SK-N-SH treated with all-trans-retinoic acid at 6 μM for 48 hours (cell line): ENCODE measurements around the gene ZNF595.
"Not testable (repeated sequence)": the region's sequence is repeated elsewhere in the genome, so short reads cannot be mapped to it uniquely, and the experiment has no call there.

Source experiments
- ARNTL ChIP-seq: fragments of 450-650 bp; formaldehyde crosslinking; IDR thresholded peaks from 2 replicates; pipeline ENCODE4 v1.5.0; 2020; ENCODE audit warnings: low read depth, mild to moderate bottlenecking, moderate library complexity, borderline replicate concordance
- CSDC2 ChIP-seq: fragments of 250-450 bp; sonication (Bioruptor Pico); IDR thresholded peaks from 2 replicates; pipeline ENCODE4 v1.5.0; 2020; ENCODE audit warnings: mild to moderate bottlenecking, moderate library complexity
- ESRRG ChIP-seq: fragments of 250-450 bp; sonication (Bioruptor Pico); IDR thresholded peaks from 2 replicates; pipeline ENCODE4 v1.6.1; 2021; ENCODE audit warnings: mild to moderate bottlenecking
- GLIS3 ChIP-seq: fragments of 250-450 bp; sonication (Bioruptor Pico); IDR thresholded peaks from 2 replicates; pipeline ENCODE4 v1.5.0; 2020; ENCODE audit warnings: mild to moderate bottlenecking, moderate library complexity
- PPARA ChIP-seq: fragments of 250-450 bp; sonication (Bioruptor Pico); IDR thresholded peaks from 2 replicates; pipeline ENCODE4 v1.5.0; 2020; ENCODE audit warnings: mild to moderate bottlenecking, borderline replicate concordance
- RARB ChIP-seq: fragments of 250-450 bp; sonication (Bioruptor Pico); IDR thresholded peaks from 2 replicates; pipeline ENCODE4 v1.8.0; 2021; ENCODE audit warnings: mild to moderate bottlenecking, moderate library complexity
- TOX ChIP-seq: fragments of 250-450 bp; sonication (Bioruptor Pico); IDR thresholded peaks from 2 replicates; pipeline ENCODE4 v1.8.0; 2021; ENCODE audit warnings: mild to moderate bottlenecking, moderate library complexity, borderline replicate concordance
- ZC3H10 ChIP-seq: fragments of 250-450 bp; sonication (Bioruptor Pico); IDR thresholded peaks from 2 replicates; pipeline ENCODE4 v1.5.1; 2021; ENCODE audit warnings: mild to moderate bottlenecking, moderate library complexity
- ZNF70 ChIP-seq: fragments of 450-650 bp; formaldehyde crosslinking; IDR thresholded peaks from 2 replicates; pipeline ENCODE4 v1.5.0; 2020; ENCODE audit warnings: mild to moderate bottlenecking, moderate library complexity
- ZNF8 ChIP-seq: fragments of 450-650 bp; formaldehyde crosslinking; IDR thresholded peaks from 2 replicates; pipeline ENCODE4 v1.5.0; 2020; ENCODE audit warnings: mild to moderate bottlenecking, moderate library complexity
- TF ChIP-seq, protein P1 (sequence below): fragments of 250-450 bp; sonication (Bioruptor Pico); IDR thresholded peaks from 2 replicates; pipeline ENCODE4 v1.8.0; 2021; ENCODE audit warnings: low read depth, mild to moderate bottlenecking, moderate library complexity, borderline replicate concordance
- TF ChIP-seq, protein P2 (sequence below): fragments of 250-450 bp; sonication (Bioruptor Pico); IDR thresholded peaks from 2 replicates; pipeline ENCODE4 v1.5.1; 2020; ENCODE audit warnings: low read depth, mild to moderate bottlenecking, moderate library complexity
- TF ChIP-seq, protein P3 (sequence below): fragments of 250-450 bp; sonication (Bioruptor Pico); IDR thresholded peaks from 2 replicates; pipeline ENCODE4 v1.8.0; 2020; ENCODE audit warnings: mild to moderate bottlenecking, moderate library complexity, borderline replicate concordance
- TF ChIP-seq, protein P4 (sequence below): fragments of 250-450 bp; sonication (Bioruptor Pico); IDR thresholded peaks from 2 replicates; pipeline ENCODE4 v1.5.1; 2021; ENCODE audit warnings: mild to moderate bottlenecking, moderate library complexity

DNA sequence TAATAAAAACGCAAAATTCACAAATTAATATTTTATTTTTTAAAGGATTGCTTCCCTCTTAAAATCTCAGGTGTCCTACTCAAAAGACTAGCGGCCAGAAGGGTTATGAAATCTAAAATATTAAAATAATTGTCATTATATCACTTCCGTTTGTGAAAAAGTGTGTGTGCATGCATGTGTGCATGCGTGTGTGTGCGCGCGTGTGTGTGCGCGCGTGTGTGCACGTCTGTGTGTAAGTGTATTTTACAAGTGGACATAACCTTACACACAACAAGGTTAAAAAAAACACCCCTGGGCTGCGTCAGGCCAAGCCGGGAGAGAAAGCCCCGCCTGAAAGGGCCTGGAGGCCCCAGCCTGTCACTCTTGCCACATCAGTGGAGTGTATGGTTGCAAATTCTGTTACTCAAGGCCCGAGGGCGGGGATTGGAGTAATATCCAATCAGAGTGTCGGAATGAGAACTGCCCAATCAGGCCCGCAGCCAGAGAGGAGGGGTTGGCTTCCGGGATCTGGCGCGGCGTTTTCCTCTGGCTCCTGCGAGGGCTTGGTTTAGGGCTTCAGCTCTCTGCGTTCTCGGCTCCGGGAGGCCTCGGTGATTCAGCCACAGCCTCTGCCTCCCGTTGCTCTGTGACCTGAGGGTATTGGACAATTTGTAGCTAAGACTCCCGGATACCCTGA lies at the start of gene ZNF595:
- TF ChIP-seq, protein P1, sequence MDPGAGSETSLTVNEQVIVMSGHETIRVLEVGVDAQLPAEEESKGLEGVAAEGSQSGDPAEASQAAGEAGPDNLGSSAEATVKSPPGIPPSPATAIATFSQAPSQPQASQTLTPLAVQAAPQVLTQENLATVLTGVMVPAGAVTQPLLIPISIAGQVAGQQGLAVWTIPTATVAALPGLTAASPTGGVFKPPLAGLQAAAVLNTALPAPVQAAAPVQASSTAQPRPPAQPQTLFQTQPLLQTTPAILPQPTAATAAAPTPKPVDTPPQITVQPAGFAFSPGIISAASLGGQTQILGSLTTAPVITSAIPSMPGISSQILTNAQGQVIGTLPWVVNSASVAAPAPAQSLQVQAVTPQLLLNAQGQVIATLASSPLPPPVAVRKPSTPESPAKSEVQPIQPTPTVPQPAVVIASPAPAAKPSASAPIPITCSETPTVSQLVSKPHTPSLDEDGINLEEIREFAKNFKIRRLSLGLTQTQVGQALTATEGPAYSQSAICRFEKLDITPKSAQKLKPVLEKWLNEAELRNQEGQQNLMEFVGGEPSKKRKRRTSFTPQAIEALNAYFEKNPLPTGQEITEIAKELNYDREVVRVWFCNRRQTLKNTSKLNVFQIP (CRISPR knock-in tag), result not testable (repeated sequence)
- TF ChIP-seq, protein P2, sequence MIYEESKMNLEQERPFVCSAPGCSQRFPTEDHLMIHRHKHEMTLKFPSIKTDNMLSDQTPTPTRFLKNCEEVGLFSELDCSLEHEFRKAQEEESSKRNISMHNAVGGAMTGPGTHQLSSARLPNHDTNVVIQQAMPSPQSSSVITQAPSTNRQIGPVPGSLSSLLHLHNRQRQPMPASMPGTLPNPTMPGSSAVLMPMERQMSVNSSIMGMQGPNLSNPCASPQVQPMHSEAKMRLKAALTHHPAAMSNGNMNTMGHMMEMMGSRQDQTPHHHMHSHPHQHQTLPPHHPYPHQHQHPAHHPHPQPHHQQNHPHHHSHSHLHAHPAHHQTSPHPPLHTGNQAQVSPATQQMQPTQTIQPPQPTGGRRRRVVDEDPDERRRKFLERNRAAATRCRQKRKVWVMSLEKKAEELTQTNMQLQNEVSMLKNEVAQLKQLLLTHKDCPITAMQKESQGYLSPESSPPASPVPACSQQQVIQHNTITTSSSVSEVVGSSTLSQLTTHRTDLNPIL (CRISPR knock-in tag), result not testable (repeated sequence)
- not testable (repeated sequence) for TF ChIP-seq CSDC2; TOX (CRISPR knock-in tag); RARB (CRISPR knock-in tag); ZC3H10; ARNTL (CRISPR knock-in tag); ZNF70 (CRISPR knock-in tag); ZNF8; ESRRG (CRISPR knock-in tag); GLIS3 (CRISPR knock-in tag); PPARA (CRISPR knock-in tag)
- TF ChIP-seq, protein P3, sequence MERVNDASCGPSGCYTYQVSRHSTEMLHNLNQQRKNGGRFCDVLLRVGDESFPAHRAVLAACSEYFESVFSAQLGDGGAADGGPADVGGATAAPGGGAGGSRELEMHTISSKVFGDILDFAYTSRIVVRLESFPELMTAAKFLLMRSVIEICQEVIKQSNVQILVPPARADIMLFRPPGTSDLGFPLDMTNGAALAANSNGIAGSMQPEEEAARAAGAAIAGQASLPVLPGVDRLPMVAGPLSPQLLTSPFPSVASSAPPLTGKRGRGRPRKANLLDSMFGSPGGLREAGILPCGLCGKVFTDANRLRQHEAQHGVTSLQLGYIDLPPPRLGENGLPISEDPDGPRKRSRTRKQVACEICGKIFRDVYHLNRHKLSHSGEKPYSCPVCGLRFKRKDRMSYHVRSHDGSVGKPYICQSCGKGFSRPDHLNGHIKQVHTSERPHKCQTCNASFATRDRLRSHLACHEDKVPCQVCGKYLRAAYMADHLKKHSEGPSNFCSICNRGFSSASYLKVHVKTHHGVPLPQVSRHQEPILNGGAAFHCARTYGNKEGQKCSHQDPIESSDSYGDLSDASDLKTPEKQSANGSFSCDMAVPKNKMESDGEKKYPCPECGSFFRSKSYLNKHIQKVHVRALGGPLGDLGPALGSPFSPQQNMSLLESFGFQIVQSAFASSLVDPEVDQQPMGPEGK (CRISPR knock-in tag), result not testable (repeated sequence)
- TF ChIP-seq, protein P4, sequence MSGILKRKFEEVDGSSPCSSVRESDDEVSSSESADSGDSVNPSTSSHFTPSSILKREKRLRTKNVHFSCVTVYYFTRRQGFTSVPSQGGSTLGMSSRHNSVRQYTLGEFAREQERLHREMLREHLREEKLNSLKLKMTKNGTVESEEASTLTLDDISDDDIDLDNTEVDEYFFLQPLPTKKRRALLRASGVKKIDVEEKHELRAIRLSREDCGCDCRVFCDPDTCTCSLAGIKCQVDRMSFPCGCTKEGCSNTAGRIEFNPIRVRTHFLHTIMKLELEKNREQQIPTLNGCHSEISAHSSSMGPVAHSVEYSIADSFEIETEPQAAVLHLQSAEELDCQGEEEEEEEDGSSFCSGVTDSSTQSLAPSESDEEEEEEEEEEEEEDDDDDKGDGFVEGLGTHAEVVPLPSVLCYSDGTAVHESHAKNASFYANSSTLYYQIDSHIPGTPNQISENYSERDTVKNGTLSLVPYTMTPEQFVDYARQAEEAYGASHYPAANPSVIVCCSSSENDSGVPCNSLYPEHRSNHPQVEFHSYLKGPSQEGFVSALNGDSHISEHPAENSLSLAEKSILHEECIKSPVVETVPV (CRISPR knock-in tag), result not testable (repeated sequence)
